GM13977 (cell line): ENCODE data around the gene ADAMTS17.

Experiments
- DNase-seq: peaks from one replicate; pipeline ENCODE4 v3.0.0; 2012; ENCODE audit warnings: low spot score
- CTCF ChIP-seq: IDR thresholded peaks from 2 replicates; pipeline ENCODE4 v1.5.1; 2012; ENCODE audit warnings: mild to moderate bottlenecking, control low read depth; ENCODE audit not compliant: insufficient read depth; ENCODE audit errors: extremely low read depth, missing control alignments
- in situ Hi-C: fragments of 300-500 bp; cut with MboI; formaldehyde crosslinking; loops from one replicate; pipeline ENCODE4 v1.12.0; 2022; ENCODE audit warnings: low sequenced_read_pairs, low pct_unique_long_range_greater_than_20kb, mixed read lengths, inconsistent platforms; ENCODE audit not compliant: unreplicated experiment

The ADAMTS17 gene

GRCh38 chr15:100108846-100109245 is 232.9 kb downstream of the ADAMTS17 start:
- TF ChIP-seq CTCF = no peak
- DNase-seq = no peak
- in situ Hi-C loops = no loop called here

GRCh38 chr15:100108346-100108745 is 233.4 kb downstream of the ADAMTS17 start:
- in situ Hi-C loops = no loop called here
- no peak for DNase-seq
- TF ChIP-seq CTCF = no peak

GRCh38 chr15:100107606-100108225 is 234.1 kb downstream of the ADAMTS17 start:
- no peak for DNase-seq
- no peak for TF ChIP-seq CTCF
- in situ Hi-C loops = no loop called here

- TF ChIP-seq CTCF = no peak
- no peak for DNase-seq
- in situ Hi-C loops = no loop called here
Observed at GRCh38 chr15:100107151-100107550, 234.6 kb downstream of the ADAMTS17 start.

GRCh38 chr15:100106732-100107131 is 235.0 kb downstream of the ADAMTS17 start:
- in situ Hi-C loops = no loop called here
- no peak for DNase-seq
- TF ChIP-seq CTCF = no peak

- no peak for DNase-seq
- in situ Hi-C loops = no loop called here
- TF ChIP-seq CTCF = no peak
Observed at GRCh38 chr15:100105101-100105500, 236.7 kb downstream of the ADAMTS17 start.
